Caco-2 (cell line): ENCODE data around the gene POLDIP2. TPM values are rescaled to one million over a fixed set of nuclear protein-coding genes. Genes with fewer than 3 reads are reported as not detected.

Source experiments
- BruUV-seq: library from RNA; stranded (reverse); fragments of 400-500 nt; replicated peaks from 2 replicates; lab custom pipeline; 2021; lab: Mats Ljungman, UMichigan
- CTCF ChIA-PET: fragments of 300-600 bp; sonication (Branson Sonifier 250); formaldehyde crosslinking; loops from one replicate; lab custom pipeline; 2022; ENCODE audit warnings: antibody characterized with exemption; lab: Charles Lee
- POLR2A ChIA-PET: fragments of 300-600 bp; sonication (Branson Sonifier 250); formaldehyde crosslinking; loops from one replicate; lab custom pipeline; 2022; ENCODE audit warnings: antibody characterized with exemption; lab: Charles Lee
- DNase-seq, 2 experiments: peaks; one replicate each; pipeline versions ENCODE4 v3.0.0 to v3.0.0-alpha.2; 2020 to 2022
- H3K27me3 ChIP-seq: replicated peaks from 2 replicates; pipeline ENCODE4 v1.6.0; 2011; ENCODE audit warnings: low read length; ENCODE audit not compliant: control insufficient read depth, insufficient read depth
- H3K36me3 ChIP-seq: 2 replicates; pipeline ENCODE4 v1.5.1; 2011; ENCODE audit warnings: low read length; ENCODE audit not compliant: control insufficient read depth, insufficient read depth
- H3K4me1 ChIP-seq: fragments of 250-450 bp; sonication (Bioruptor Pico); 2 replicates; pipeline ENCODE4 v1.5.1; 2020; ENCODE audit warnings: mild to moderate bottlenecking
- H3K4me3 ChIP-seq: 2 replicates; pipeline ENCODE4 v1.5.1; 2011; ENCODE audit warnings: low read depth, mild to moderate bottlenecking, control low read depth, low read length
- H3K9me3 ChIP-seq: fragments of 250-450 bp; sonication (Bioruptor Pico); 2 replicates; pipeline ENCODE4 v1.5.1; 2020; ENCODE audit warnings: mild to moderate bottlenecking, moderate library complexity
- H3K27ac Mint-ChIP-seq: one replicate; pipeline ENCODE4 v1.8.0; 2022; ENCODE audit warnings: mixed read lengths; ENCODE audit not compliant: unreplicated experiment
- H3K27me3 Mint-ChIP-seq: one replicate; pipeline ENCODE4 v1.8.0; 2022; ENCODE audit warnings: mixed read lengths; ENCODE audit not compliant: insufficient read depth, unreplicated experiment
- H3K36me3 Mint-ChIP-seq: one replicate; pipeline ENCODE4 v1.8.0; 2022; ENCODE audit warnings: mild to moderate bottlenecking, mixed read lengths; ENCODE audit not compliant: insufficient read depth, unreplicated experiment
- H3K4me1 Mint-ChIP-seq: one replicate; pipeline ENCODE4 v1.8.0; 2022; ENCODE audit warnings: low read depth, mixed read lengths; ENCODE audit not compliant: unreplicated experiment
- H3K4me3 Mint-ChIP-seq: one replicate; pipeline ENCODE4 v1.8.0; 2022; ENCODE audit warnings: mild to moderate bottlenecking, moderate library complexity, mixed read lengths; ENCODE audit not compliant: unreplicated experiment
- H3K9me3 Mint-ChIP-seq: one replicate; pipeline ENCODE4 v1.8.0; 2022; ENCODE audit warnings: mixed read lengths; ENCODE audit not compliant: unreplicated experiment
- intact Hi-C: fragments of 100-400 bp; cut with micrococcal nuclease; formaldehyde crosslinking; loops from one replicate; pipeline ENCODE4 v1.10.0; 2022; ENCODE audit not compliant: unreplicated experiment
- total RNA-seq: library from RNA; stranded (reverse); gene quantifications from 2 replicates; pipeline ENCODE4 v1.2.3, GENCODE V29; 2022
- TF ChIP-seq, protein P1 (sequence below), 2 experiments: fragments of 200-600 bp in 1 of 2; IDR thresholded peaks; 1 replicate in 1 of 2; 2 replicates in 1 of 2; pipeline versions ENCODE4 v1.5.1 to v1.8.0; 2011 to 2022; ENCODE audit warnings: antibody characterized with exemption in 1 of 2, control low read depth in 1 of 2, inconsistent platforms in 1 of 2, low read depth in 1 of 2, low read length in 1 of 2, mild to moderate bottlenecking in 1 of 2, moderate library complexity in 1 of 2; ENCODE audit not compliant: insufficient read depth in 1 of 2, severe bottlenecking in 1 of 2, unreplicated experiment in 1 of 2

The POLDIP2 gene
- total RNA-seq, 1 experiment from 2014 or later = 257 TPM

- Histone ChIP-seq H3K4me3 (no peak overlapping the region), H3K9me3 (no peaks in the 10 kb centered on the region), H3K27me3 (no peaks in the 10 kb centered on the region), H3K36me3 (peaks cover 17% of the 10 kb centered on the region), H3K4me1 (peaks cover 46% of the 10 kb centered on the region)
- Mint-ChIP-seq H3K9me3 (no peaks in the 10 kb centered on the region), H3K27ac (peak overlapping the region; percentile 88), H3K36me3 (peaks cover 63% of the 10 kb centered on the region), H3K4me1 (peaks cover 45% of the 10 kb centered on the region), H3K4me3 (peak overlapping the region; percentile 75), H3K27me3 (no peaks in the 10 kb centered on the region)
- no peak for DNase-seq
- BruUV-seq = no TSS peak
- TF ChIP-seq, protein P1, sequence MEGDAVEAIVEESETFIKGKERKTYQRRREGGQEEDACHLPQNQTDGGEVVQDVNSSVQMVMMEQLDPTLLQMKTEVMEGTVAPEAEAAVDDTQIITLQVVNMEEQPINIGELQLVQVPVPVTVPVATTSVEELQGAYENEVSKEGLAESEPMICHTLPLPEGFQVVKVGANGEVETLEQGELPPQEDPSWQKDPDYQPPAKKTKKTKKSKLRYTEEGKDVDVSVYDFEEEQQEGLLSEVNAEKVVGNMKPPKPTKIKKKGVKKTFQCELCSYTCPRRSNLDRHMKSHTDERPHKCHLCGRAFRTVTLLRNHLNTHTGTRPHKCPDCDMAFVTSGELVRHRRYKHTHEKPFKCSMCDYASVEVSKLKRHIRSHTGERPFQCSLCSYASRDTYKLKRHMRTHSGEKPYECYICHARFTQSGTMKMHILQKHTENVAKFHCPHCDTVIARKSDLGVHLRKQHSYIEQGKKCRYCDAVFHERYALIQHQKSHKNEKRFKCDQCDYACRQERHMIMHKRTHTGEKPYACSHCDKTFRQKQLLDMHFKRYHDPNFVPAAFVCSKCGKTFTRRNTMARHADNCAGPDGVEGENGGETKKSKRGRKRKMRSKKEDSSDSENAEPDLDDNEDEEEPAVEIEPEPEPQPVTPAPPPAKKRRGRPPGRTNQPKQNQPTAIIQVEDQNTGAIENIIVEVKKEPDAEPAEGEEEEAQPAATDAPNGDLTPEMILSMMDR (IDR thresholded peaks at IDR 0.05; ENCODE audit: insufficient read depth in 1 of 2, low read depth in 1 of 2, low read length in 1 of 2, severe bottlenecking in 1 of 2, unreplicated experiment in 1 of 2) = peak in 1 of 2 experiments; percentile 7
- CTCF ChIA-PET = interaction anchor here (0.5 to 6.0 kb wide), 13 partner anchors 10 to 166 kb away, joined by 3 to 45 read pairs (median 5); partner anchors contain the start of genes IFT20, POLDIP2 and TNFAIP1
- POLR2A ChIA-PET = interaction anchor here (0.9 to 4.7 kb wide), 8 partner anchors 10 to 140 kb away, joined by 3 to 87 read pairs (median 8); partner anchors contain the start of genes IFT20, POLDIP2 and TNFAIP1
- intact Hi-C loops = loop anchor here (1.0 to 10.0 kb wide), 3 partner anchors 9 to 177 kb away; partner anchors contain the start of gene SLC46A1
Observed at GRCh38 chr17:28367641-28368305, 10.4 kb upstream of the POLDIP2 start.

DNA sequence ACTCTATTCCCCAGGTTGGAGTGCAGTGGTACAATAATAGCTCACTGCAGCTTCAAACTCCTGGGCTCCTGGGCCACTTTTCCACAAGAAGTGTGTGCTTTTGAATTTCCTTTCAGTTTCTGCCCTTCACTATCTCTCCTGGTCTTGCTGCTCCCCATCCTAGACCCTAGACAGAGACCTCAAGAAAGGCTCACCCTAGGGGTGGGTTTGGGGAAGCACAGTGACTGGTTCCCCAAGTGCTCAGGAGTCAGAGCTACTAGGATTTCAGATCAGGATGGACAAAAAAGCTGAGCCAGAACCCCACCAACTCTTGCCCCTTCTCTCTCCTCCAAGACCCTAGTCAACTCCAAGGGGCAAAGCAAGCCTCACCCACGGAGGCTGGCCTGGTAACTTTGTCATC lies 9.3 kb upstream of the POLDIP2 start:
- H3K36me3 ChIP-seq = peaks cover 17% of the 10 kb centered on the region
- H3K4me3 ChIP-seq = no peak overlapping the region
- BruUV-seq = no TSS peak
- peak in 1 of 2 experiments; percentile 46 for DNase-seq
- H3K27me3 ChIP-seq = no peaks in the 10 kb centered on the region
- Mint-ChIP-seq H3K9me3 (no peaks in the 10 kb centered on the region), H3K4me1 (peaks cover 42% of the 10 kb centered on the region), H3K36me3 (peaks cover 66% of the 10 kb centered on the region), H3K4me3 (no peak overlapping the region), H3K27ac (peak overlapping the region; percentile 88), H3K27me3 (no peaks in the 10 kb centered on the region)
- intact Hi-C loops = loop anchor here (10.0 kb wide), 1 partner anchor 178 kb away; no protein-coding TSS in a partner anchor
- TF ChIP-seq, protein P1 (IDR thresholded peaks at IDR 0.05; ENCODE audit: insufficient read depth in 1 of 2, low read depth in 1 of 2, low read length in 1 of 2, severe bottlenecking in 1 of 2, unreplicated experiment in 1 of 2) = peak; percentile 10 to 31
- no peaks in the 10 kb centered on the region for H3K9me3 ChIP-seq
- CTCF ChIA-PET = interaction anchor here (1.0 to 6.0 kb wide), 8 partner anchors 9 to 106 kb away, joined by 3 to 45 read pairs (median 4); partner anchors contain the start of genes IFT20, POLDIP2 and TNFAIP1
- H3K4me1 ChIP-seq = peaks cover 42% of the 10 kb centered on the region
- POLR2A ChIA-PET = interaction anchor here (0.6 to 3.2 kb wide), 4 partner anchors 9 to 205 kb away, joined by 3 to 44 read pairs (median 8); partner anchors contain the start of genes IFT20, PIGS, POLDIP2 and TNFAIP1

GRCh38 chr17:28365487-28365886 lies 8.2 kb upstream of the POLDIP2 start:
- CTCF ChIA-PET = interaction anchor here (6.0 kb wide), 1 partner anchor 8 kb away, joined by 45 read pairs; the partner anchor contains the start of gene POLDIP2
- BruUV-seq = no TSS peak
- intact Hi-C loops = loop anchor here (10.0 kb wide), 1 partner anchor 179 kb away; no protein-coding TSS in a partner anchor
- H3K9me3 Mint-ChIP-seq = no peaks in the 10 kb centered on the region
- no peak overlapping the region for H3K4me3 Mint-ChIP-seq
- peaks cover 71% of the 10 kb centered on the region for H3K36me3 Mint-ChIP-seq
- H3K4me1 ChIP-seq = peaks cover 35% of the 10 kb centered on the region
- no peaks in the 10 kb centered on the region for H3K27me3 ChIP-seq
- no peak overlapping the region for H3K27ac Mint-ChIP-seq
- no peaks in the 10 kb centered on the region for H3K9me3 ChIP-seq
- TF ChIP-seq, protein P1 (IDR thresholded peaks at IDR 0.05; ENCODE audit: insufficient read depth in 1 of 2, low read depth in 1 of 2, low read length in 1 of 2, severe bottlenecking in 1 of 2, unreplicated experiment in 1 of 2) = no peak
- DNase-seq = no peak
- H3K4me1 Mint-ChIP-seq = peaks cover 34% of the 10 kb centered on the region
- H3K36me3 ChIP-seq = peaks cover 23% of the 10 kb centered on the region
- POLR2A ChIA-PET = interaction anchor here (2.3 to 3.2 kb wide), 2 partner anchors 8 to 30 kb away, joined by 12 to 44 read pairs; partner anchors contain the start of genes IFT20, POLDIP2 and TNFAIP1
- no peaks in the 10 kb centered on the region for H3K27me3 Mint-ChIP-seq
- no peak overlapping the region for H3K4me3 ChIP-seq
